ENCODE results near the gene DUSP9. TPM values are rescaled to one million over a fixed set of nuclear protein-coding genes. Genes with fewer than 3 reads are reported as not detected.
"Not testable (repeated sequence)": the region's sequence is repeated elsewhere in the genome, so short reads cannot be mapped to it uniquely, and the experiment has no call there.

The DUSP9 gene
- total RNA-seq, 4 donors from 2014 or later: not detected

DNA sequence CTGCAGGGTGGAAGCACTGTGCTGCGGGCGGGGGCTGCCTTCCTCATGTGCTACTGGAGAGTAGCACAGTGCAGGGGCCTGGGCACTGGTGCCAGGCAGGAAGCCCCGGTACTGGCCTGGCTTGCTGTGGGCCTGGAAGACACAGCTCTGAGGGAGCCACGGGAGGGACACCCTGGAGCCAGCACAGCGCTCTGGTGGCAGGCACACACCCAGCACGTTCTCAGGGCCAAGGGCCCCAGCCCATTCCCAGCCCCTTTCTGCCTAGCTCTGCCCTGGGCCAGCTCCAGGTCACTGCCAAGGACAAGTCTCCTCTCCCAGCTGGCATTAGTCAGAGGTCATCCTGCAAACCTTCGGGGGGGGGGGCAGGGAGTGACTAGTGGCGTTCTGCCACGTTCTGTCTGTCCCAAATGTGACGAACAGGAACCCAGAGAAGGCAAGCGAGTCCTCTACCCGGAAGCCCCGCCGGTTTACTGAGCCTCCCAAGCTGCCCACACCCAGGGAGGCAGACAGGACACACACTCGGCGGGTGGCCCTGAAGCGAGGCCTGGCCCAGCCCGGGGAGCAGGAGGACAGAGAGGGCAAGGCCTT, 52.9 kb downstream of the DUSP9 start:
- H3K27me3 ChIP-seq; in situ Hi-C loops (cut with MboI; ENCODE audit: low sequenced_read_pairs in 4 of 4); H3K9me3 ChIP-seq; H3K36me3 ChIP-seq; H3K4me3 ChIP-seq: not testable (repeated sequence)
- Histone ChIP-seq H3K27ac (peak overlapping the region; percentile 85 to 91 (median 90)), H3K4me1 (peaks cover 27 to 74% of the 10 kb centered on the region in 2 donors)
- peak in 1 of 2 donors; percentile 8 for TF ChIP-seq POLR2A (IDR thresholded peaks at IDR 0.05)
- peak; percentile 32 to 82 for DNase-seq
- ATAC-seq: peak; percentile 25 to 36
- intact Hi-C loops (cut with DNase I; ENCODE audit: low total_unique reads): loop anchor here (10.0 kb wide), 1 partner anchor 345 kb away; no protein-coding TSS in a partner anchor

DNA sequence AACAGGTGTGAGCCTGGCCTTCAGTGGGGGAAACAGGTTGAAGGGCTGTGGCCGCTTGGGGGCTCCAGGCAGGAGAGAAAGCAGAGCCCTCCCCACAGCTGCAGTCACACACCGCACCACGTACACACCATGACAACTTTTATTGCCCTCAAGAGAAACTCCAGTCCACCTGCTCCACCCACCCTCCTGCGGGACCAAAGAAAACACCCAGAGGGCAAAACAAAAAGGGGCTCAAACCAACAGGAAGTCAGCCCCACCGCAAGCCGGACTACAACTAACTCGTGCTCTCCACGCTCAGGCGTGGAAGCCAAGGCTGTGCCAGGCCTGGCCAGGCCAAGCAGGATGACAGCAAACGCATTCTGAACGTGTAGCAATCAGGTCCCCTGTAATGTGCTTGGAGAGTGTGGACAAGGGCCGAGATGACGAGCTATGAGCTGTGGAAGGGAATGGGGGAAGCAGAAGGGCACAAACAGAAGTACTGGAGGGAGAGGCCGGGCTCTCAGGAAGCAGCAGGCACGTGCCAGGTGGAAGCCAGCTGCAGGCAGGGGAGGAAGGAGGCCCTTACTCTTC, 53.5 kb downstream of the DUSP9 start:
- in situ Hi-C loops (cut with MboI; ENCODE audit: low sequenced_read_pairs in 4 of 4): no loop called here
- peak; percentile 9 to 10 for ATAC-seq
- intact Hi-C loops (cut with DNase I; ENCODE audit: low total_unique reads): loop anchor here (10.0 kb wide), 1 partner anchor 344 kb away; no protein-coding TSS in a partner anchor
- H3K36me3 ChIP-seq: no peaks in the 10 kb centered on the region
- H3K9me3 ChIP-seq: no peaks in the 10 kb centered on the region
- TF ChIP-seq, protein P1, sequence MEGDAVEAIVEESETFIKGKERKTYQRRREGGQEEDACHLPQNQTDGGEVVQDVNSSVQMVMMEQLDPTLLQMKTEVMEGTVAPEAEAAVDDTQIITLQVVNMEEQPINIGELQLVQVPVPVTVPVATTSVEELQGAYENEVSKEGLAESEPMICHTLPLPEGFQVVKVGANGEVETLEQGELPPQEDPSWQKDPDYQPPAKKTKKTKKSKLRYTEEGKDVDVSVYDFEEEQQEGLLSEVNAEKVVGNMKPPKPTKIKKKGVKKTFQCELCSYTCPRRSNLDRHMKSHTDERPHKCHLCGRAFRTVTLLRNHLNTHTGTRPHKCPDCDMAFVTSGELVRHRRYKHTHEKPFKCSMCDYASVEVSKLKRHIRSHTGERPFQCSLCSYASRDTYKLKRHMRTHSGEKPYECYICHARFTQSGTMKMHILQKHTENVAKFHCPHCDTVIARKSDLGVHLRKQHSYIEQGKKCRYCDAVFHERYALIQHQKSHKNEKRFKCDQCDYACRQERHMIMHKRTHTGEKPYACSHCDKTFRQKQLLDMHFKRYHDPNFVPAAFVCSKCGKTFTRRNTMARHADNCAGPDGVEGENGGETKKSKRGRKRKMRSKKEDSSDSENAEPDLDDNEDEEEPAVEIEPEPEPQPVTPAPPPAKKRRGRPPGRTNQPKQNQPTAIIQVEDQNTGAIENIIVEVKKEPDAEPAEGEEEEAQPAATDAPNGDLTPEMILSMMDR (IDR thresholded peaks at IDR 0.05 in 4 of 5, conservative IDR thresholded peaks at IDR 0.05 in 1 of 5): no peak
- no peak for TF ChIP-seq POLR2A (IDR thresholded peaks at IDR 0.05)
- peaks cover 27 to 74% of the 10 kb centered on the region in 2 donors for H3K4me1 ChIP-seq
- H3K4me3 ChIP-seq: no peak overlapping the region
- H3K27me3 ChIP-seq: no peaks in the 10 kb centered on the region
- peak in 1 of 2 donors; percentile 68 for DNase-seq
- peak overlapping the region; percentile 85 to 91 (median 90) for H3K27ac ChIP-seq

Other genes starting within 250 kb of the DUSP9 start
- not detected for gene PNMA6E, start 245.9 kb upstream of the DUSP9 start, total RNA-seq
- gene ZFP92, start 235.7 kb upstream of the DUSP9 start, total RNA-seq: under 1 TPM; 0.05 to 0.55 (median 0.37) TPM
- under 1 TPM in 1 of 4 donors, not detected in 3; 0.18 TPM for gene TREX2, start 201.1 kb upstream of the DUSP9 start, total RNA-seq
- gene HAUS7, start 176.6 kb upstream of the DUSP9 start, total RNA-seq: 10 to 100 TPM; 10.6 to 19.8 (median 13.2) TPM
- 10 to 100 TPM in 2 of 4 donors, 1 to 10 TPM in 2; 1.1 to 50.7 (median 9.8) TPM for gene BGN, start 152.2 kb upstream of the DUSP9 start, total RNA-seq
- gene ATP2B3, start 129.6 kb upstream of the DUSP9 start, total RNA-seq: not detected
- 10 to 100 TPM; 48.4 to 61.5 (median 52.8) TPM for gene CCNQ, start 48.1 kb upstream of the DUSP9 start, total RNA-seq
- gene PNCK, start 26.6 kb downstream of the DUSP9 start, total RNA-seq: 1 to 10 TPM in 1 of 4 donors, under 1 TPM in 1, not detected in 2; 0.98 to 1.6 TPM
- gene SLC6A8, start 40.7 kb downstream of the DUSP9 start, total RNA-seq: 10 to 100 TPM; 40.1 to 78.1 (median 45.0) TPM
- 10 to 100 TPM; 41.5 to 91.9 (median 48.3) TPM for gene BCAP31, start 77.2 kb downstream of the DUSP9 start, total RNA-seq
- gene ABCD1, start 77.7 kb downstream of the DUSP9 start, total RNA-seq: 10 to 100 TPM; 19.9 to 54.6 (median 34.5) TPM
- gene PLXNB3, start 117.0 kb downstream of the DUSP9 start, total RNA-seq: 1 to 10 TPM in 1 of 4 donors, under 1 TPM in 3; 0.10 to 1.1 (median 0.13) TPM
- gene SRPK3, start 133.8 kb downstream of the DUSP9 start, total RNA-seq: 10 to 100 TPM; 30.3 to 39.9 (median 33.8) TPM
- 10 to 100 TPM; 79.8 to 92.7 (median 86.4) TPM for gene IDH3G, start 147.2 kb downstream of the DUSP9 start, total RNA-seq
- 100 to 1,000 TPM in 2 of 4 donors, 10 to 100 TPM in 2; 73.9 to 111 (median 93.4) TPM for gene SSR4, start 147.5 kb downstream of the DUSP9 start, total RNA-seq
- gene PDZD4, start 183.3 kb downstream of the DUSP9 start, total RNA-seq: 1 to 10 TPM in 2 of 4 donors, under 1 TPM in 2; 0.59 to 2.2 (median 1.4) TPM
- under 1 TPM; 0.05 to 0.62 (median 0.48) TPM for gene L1CAM, start 239.0 kb downstream of the DUSP9 start, total RNA-seq